Activated CD8-positive, alpha-beta T cell treated with anti-CD3 and anti-CD28 coated beads for 36 hours (primary cell): Measurements from ENCODE around the gene TOMM5. TPM values are rescaled to one million over a fixed set of nuclear protein-coding genes. Genes with fewer than 3 reads are reported as not detected.

Experiments used
- ATAC-seq: fragments of 200-7000 bp; cut with Tn5 transposase; one replicate; pipeline ENCODE4 v1.10.0; 2021; ENCODE audit warnings: mild to moderate bottlenecking, moderate library complexity
- CTCF ChIA-PET: fragments of 350-600 bp; sonication (Branson Sonifier 250); formaldehyde crosslinking; loops from one replicate; lab custom pipeline; 2021; ENCODE audit warnings: antibody characterized with exemption; lab: Charles Lee
- POLR2A ChIA-PET: fragments of 350-600 bp; sonication (Branson Sonifier 250); formaldehyde crosslinking; loops from one replicate; lab custom pipeline; 2021; ENCODE audit warnings: antibody characterized with exemption; lab: Charles Lee
- DNase-seq: peaks from one replicate; pipeline ENCODE4 v3.0.0-alpha.2; 2020
- H3K27ac Mint-ChIP-seq: one replicate; pipeline ENCODE4 v1.8.0; 2021; ENCODE audit warnings: mild to moderate bottlenecking, mixed read lengths
- H3K27me3 Mint-ChIP-seq: one replicate; pipeline ENCODE4 v1.8.0; 2021; ENCODE audit warnings: mixed read lengths
- H3K36me3 Mint-ChIP-seq: one replicate; pipeline ENCODE4 v1.8.0; 2021; ENCODE audit warnings: low read depth, mixed read lengths
- H3K4me1 Mint-ChIP-seq: one replicate; pipeline ENCODE4 v1.8.0; 2021; ENCODE audit warnings: low read depth, mixed read lengths
- H3K4me3 Mint-ChIP-seq: one replicate; pipeline ENCODE4 v1.8.0; 2021; ENCODE audit warnings: mild to moderate bottlenecking, moderate library complexity, mixed read lengths
- H3K9me3 Mint-ChIP-seq: one replicate; pipeline ENCODE4 v1.8.0; 2021; ENCODE audit warnings: mixed read lengths
- intact Hi-C: fragments of 100-400 bp; cut with micrococcal nuclease; formaldehyde crosslinking; loops from one replicate; pipeline ENCODE4 v1.10.0; 2022
- total RNA-seq, 2 experiments: library from RNA; stranded (reverse); gene quantifications; one replicate each; pipeline ENCODE4 v1.2.3, GENCODE V29; 2021
- TF ChIP-seq, protein P1 (sequence below): fragments of 200-600 bp; IDR thresholded peaks from one replicate; pipeline ENCODE4 v1.8.0; 2022; ENCODE audit warnings: antibody characterized with exemption, mild to moderate bottlenecking

The TOMM5 gene
- total RNA-seq, 2 experiments from 2014 or later = 156 to 168 TPM

DNA sequence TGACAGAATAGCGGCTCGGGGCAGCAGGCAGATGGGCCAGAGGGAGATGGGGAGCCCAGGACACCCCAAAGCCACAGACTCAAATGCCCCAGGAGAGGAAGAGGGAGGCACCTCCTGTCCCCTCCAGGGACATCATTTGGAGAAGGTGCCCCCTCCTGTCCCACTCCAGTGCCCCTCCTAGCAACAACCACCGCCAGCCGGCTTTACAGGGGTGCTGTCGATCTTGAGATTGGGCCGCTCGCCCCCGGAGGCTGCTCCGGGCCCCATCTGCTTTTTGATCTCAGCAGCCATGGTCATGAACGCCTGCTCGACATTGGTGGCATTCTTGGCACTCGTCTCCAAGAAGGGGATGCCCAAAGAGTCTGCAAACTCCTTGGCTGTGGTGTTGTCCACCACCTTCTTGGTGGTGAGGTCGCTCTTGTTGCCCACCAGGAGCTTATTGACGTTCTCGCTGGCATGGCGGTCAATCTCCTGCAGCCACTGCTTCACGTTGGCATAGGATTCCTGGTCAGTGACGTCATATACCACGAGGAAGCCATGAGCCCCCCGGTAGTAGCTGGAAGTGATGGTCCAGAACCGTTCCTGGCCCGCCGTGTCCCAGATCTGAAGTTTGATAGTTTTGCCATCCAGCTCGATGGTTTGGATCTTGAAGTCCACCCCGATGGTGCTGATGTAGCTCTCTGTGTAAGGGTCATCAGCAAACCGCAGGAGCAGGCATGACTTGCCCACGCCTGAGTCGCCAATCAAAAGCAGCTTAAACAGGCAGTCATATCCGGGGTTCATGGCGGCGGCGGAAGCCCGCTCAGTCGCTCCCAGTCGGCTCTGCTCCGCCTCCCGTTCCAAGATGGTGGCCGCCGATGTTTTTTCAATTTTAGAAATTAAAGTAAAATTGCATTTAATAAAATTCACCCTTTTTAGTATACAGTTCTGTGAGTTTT, 44.4 kb upstream of the TOMM5 start:
- ChIA-PET POLR2A (no interaction called here), CTCF (interaction anchor here (0.6 kb wide), 1 partner anchor 102 kb away, joined by 3 read pairs; no protein-coding TSS in a partner anchor)
- Mint-ChIP-seq H3K27ac (no peak overlapping the region), H3K9me3 (no peaks in the 10 kb centered on the region), H3K4me1 (no peaks in the 10 kb centered on the region), H3K27me3 (peaks cover 6% of the 10 kb centered on the region), H3K4me3 (no peak overlapping the region), H3K36me3 (no peaks in the 10 kb centered on the region)
- DNase-seq (no peak), ATAC-seq (no peak)
- intact Hi-C loops = no loop called here
- TF ChIP-seq, protein P1, sequence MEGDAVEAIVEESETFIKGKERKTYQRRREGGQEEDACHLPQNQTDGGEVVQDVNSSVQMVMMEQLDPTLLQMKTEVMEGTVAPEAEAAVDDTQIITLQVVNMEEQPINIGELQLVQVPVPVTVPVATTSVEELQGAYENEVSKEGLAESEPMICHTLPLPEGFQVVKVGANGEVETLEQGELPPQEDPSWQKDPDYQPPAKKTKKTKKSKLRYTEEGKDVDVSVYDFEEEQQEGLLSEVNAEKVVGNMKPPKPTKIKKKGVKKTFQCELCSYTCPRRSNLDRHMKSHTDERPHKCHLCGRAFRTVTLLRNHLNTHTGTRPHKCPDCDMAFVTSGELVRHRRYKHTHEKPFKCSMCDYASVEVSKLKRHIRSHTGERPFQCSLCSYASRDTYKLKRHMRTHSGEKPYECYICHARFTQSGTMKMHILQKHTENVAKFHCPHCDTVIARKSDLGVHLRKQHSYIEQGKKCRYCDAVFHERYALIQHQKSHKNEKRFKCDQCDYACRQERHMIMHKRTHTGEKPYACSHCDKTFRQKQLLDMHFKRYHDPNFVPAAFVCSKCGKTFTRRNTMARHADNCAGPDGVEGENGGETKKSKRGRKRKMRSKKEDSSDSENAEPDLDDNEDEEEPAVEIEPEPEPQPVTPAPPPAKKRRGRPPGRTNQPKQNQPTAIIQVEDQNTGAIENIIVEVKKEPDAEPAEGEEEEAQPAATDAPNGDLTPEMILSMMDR = no peak

DNA sequence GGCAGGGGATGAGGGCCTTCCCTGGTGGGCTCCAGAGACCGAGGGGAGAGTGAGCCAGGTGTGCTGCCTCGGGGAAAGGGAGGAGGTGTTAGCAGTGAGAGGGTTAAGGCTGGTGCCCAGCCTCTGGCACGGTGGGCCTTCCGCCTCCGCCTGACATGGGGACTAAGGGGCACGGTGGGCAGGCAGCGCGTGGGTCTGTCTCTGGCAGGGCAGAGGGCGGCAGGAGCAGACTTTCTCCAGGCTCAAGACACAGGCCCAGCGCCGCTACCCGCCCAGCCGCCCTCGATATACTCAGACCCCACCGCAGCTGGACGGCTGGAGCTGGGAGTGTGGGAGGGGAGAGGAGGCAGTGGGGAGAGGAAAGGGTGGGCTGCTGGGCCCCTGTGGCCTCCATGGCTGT, 43.4 kb upstream of the TOMM5 start:
- TF ChIP-seq, protein P1 = no peak
- H3K4me1 Mint-ChIP-seq = no peaks in the 10 kb centered on the region
- ChIA-PET CTCF (no interaction called here), POLR2A (no interaction called here)
- H3K27ac Mint-ChIP-seq = no peak overlapping the region
- DNase-seq (no peak), ATAC-seq (no peak)
- H3K4me3 Mint-ChIP-seq = no peak overlapping the region
- H3K36me3 Mint-ChIP-seq = no peaks in the 10 kb centered on the region
- H3K27me3 Mint-ChIP-seq = peaks cover 4% of the 10 kb centered on the region
- no peaks in the 10 kb centered on the region for H3K9me3 Mint-ChIP-seq
- intact Hi-C loops = no loop called here

DNA sequence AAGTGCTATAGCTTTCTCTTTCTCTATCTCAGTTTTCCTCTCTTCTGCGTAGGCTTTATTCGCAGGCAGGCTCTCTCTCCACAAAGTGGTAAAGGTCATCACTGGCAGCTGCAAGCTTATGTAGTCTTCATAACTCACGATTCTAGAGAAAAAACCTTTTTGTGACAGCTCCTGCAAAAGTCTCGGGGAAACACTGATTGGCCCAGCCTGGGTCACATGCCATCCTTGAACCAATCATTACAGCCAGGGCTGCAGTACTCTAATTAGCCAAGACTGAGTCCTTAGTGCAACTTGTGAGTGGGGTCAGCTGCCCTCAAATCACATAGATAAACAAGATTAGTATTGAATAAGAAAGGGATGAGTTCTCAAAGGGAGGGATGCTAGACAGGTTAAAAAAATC, 40.1 kb upstream of the TOMM5 start:
- ATAC-seq = no peak
- Mint-ChIP-seq H3K9me3 (no peaks in the 10 kb centered on the region), H3K4me1 (no peaks in the 10 kb centered on the region), H3K4me3 (no peak overlapping the region), H3K36me3 (no peaks in the 10 kb centered on the region), H3K27me3 (peaks cover 2% of the 10 kb centered on the region), H3K27ac (no peak overlapping the region)
- TF ChIP-seq, protein P1 = no peak
- POLR2A ChIA-PET = no interaction called here
- CTCF ChIA-PET = interaction anchor here (1.9 kb wide), 1 partner anchor 12 kb away, joined by 4 read pairs; no protein-coding TSS in a partner anchor
- intact Hi-C loops = no loop called here
- DNase-seq = no peak

DNA sequence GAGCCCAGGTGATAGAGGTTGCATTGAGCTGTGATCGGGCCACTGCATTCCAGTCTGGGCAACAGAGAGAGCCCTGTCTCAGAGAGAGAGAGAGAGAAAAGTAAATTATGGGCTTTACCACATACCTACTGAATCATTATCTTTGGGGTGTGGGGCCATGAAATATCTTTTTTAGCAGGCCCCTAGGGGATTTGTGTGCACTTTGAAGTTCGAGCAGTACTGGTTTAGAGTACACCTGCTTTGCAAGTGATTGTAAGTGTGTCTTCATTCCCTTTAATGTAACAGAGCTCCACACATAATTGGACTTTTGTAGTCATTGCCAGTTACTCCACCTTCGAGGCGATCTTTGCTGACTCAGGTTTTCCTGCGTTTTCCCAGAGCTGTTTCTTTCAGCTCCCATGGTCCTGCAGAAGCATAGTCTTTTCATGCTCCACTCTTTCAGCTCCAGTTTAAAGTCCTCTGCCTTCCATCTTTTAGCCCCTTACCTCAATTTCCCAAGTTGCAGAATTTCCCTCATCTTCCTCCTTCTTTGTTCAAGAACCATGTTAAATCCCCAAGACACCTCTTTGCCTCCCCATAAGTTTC, 34.4 kb upstream of the TOMM5 start:
- H3K4me3 Mint-ChIP-seq = no peak overlapping the region
- TF ChIP-seq, protein P1 = no peak
- no peaks in the 10 kb centered on the region for H3K36me3 Mint-ChIP-seq
- ATAC-seq = no peak
- POLR2A ChIA-PET = interaction anchor here (0.6 kb wide), 1 partner anchor 328 kb away, joined by 3 read pairs; no protein-coding TSS in a partner anchor
- CTCF ChIA-PET = interaction anchor here (1.1 kb wide), 1 partner anchor 84 kb away, joined by 3 read pairs; no protein-coding TSS in a partner anchor
- no peaks in the 10 kb centered on the region for H3K9me3 Mint-ChIP-seq
- H3K27ac Mint-ChIP-seq = no peak overlapping the region
- no peaks in the 10 kb centered on the region for H3K27me3 Mint-ChIP-seq
- DNase-seq = no peak
- H3K4me1 Mint-ChIP-seq = no peaks in the 10 kb centered on the region
- intact Hi-C loops = no loop called here
